Activated effector memory CD4-positive, alpha-beta T cell treated with Interleukin-2 at 50 U/mL for 16 hours (primary cell): ENCODE measurements around the gene LAMA4.

Source experiments
- DNase-seq: peaks from one replicate; pipeline ENCODE4 v3.0.0-alpha.2; 2020

The LAMA4 gene

DNA sequence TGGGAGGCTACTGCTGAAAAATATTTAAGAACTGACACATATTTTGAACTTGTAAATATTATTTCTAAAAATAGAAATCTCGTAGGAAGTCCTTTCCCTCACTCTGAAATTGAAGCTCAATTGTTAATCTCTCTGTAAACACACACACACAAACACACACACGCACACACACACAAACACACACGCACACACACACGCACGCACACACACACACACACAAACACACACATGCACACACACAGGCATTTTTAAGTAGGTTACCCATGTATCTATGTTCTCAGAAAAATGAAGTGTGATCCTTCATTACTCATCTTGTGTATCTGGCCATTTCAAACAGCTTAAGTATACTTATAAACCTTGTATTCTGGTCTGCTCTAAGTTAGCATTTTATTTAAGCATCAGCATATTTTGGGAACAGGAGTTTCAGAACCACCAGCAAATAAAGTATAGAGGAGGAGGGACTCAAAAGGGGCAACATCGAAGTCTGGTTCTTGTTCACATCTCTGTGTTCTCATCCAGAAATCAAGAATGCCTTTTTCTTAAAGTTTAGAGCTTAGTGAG is 188.9 kb downstream of the LAMA4 start:
- DNase-seq, result no peak

DNA sequence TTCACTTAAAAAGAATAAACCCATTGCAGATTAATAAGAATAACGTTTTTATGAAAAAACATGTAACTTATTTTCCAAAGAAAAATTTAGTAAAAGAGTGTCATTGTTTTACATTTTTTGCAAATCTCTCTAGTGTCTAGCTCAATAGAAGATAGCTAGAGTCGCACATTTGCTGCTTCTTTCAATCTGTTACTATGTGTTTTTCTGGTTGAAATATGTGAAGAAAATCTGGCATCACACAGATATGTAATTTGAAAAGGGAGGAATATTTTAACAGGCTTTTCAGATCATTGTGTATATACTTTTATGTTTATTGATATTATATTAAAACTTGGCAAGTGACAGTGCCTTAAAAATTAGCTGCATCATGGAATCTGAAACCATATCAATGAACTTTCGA is 191.4 kb downstream of the LAMA4 start:
- DNase-seq, result no peak

DNA sequence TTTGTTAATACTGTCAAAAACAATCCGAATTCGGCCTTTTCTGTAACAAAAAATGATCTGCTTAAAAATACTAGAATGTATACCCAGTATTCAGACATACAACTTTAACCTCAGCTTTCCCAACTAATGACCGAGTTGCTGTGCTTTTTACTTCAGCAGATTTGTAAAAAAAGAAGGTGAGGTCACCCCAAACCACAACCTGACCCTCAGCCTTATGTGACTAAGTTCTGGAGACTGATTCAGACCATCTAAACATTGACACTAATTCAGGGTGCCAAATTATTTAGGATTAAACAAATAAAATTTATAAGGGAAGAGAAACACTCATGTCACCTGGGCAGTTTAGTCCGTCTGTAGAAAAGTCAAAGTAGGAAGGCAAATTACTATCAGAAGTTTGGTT is 192.8 kb downstream of the LAMA4 start:
- no peak for DNase-seq
